Cardiac muscle cell (in vitro differentiated cells and primary cell): ENCODE data around the gene ZMYND8. TPM values are rescaled to one million over a fixed set of nuclear protein-coding genes. Genes with fewer than 3 reads are reported as not detected.
"Not testable (repeated sequence)": the region's sequence is repeated elsewhere in the genome, so short reads cannot be mapped to it uniquely, and the experiment has no call there.

Source experiments
- DNase-seq, 2 donors: peaks; one replicate each; pipeline versions ENCODE4 v3.0.0 to v3.0.0-alpha.2; 2010 to 2017; ENCODE audit warnings: low read depth in 1 of 2, low spot score in 1 of 2
- H3K27ac ChIP-seq: fragments of 200-600 bp; sonication (generic); 2 replicates; pipeline ENCODE4 v1.5.1; 2016
- H3K27me3 ChIP-seq: fragments of 200-600 bp; sonication (generic); 2 replicates; pipeline ENCODE4 v1.6.0; 2016; ENCODE audit warnings: control low read depth
- H3K36me3 ChIP-seq: fragments of 200-600 bp; sonication (generic); 2 replicates; pipeline ENCODE4 v1.5.1; 2016; ENCODE audit warnings: control low read depth
- H3K4me1 ChIP-seq: fragments of 200-600 bp; sonication (generic); 2 replicates; pipeline ENCODE4 v1.8.1; 2017; ENCODE audit warnings: low read depth, mild to moderate bottlenecking, mixed run types
- H3K4me3 ChIP-seq: fragments of 200-600 bp; sonication (generic); 2 replicates; pipeline ENCODE4 v1.5.1; 2016; ENCODE audit warnings: mild to moderate bottlenecking
- H3K9me3 ChIP-seq: fragments of 200-600 bp; sonication (generic); 2 replicates; pipeline ENCODE4 v1.5.1; 2017; ENCODE audit warnings: low read depth, mild to moderate bottlenecking, control low read depth
- polyA plus RNA-seq: library from polyadenylated mRNA; unstranded; fragments of >200 nt; fragmentation: Nextera tagmentation; extraction: Ambion mirVana; gene quantifications from 2 replicates; pipeline ENCODE4 v1.2.1, GENCODE V29; 2016
- total RNA-seq: library from RNA; depleted of rRNA; stranded (reverse); fragments of >200 nt; gene quantifications from 2 replicates; pipeline ENCODE4 v1.2.3, GENCODE V29; 2016
- TF ChIP-seq, protein P1 (sequence below): IDR thresholded peaks from 2 replicates; pipeline ENCODE4 v1.5.1; 2012; ENCODE audit warnings: low read depth, mild to moderate bottlenecking, low read length

The ZMYND8 gene
- total and polyA plus RNA-seq, 2 experiments from 2014 or later, result 27.5 to 45.0 TPM

DNA sequence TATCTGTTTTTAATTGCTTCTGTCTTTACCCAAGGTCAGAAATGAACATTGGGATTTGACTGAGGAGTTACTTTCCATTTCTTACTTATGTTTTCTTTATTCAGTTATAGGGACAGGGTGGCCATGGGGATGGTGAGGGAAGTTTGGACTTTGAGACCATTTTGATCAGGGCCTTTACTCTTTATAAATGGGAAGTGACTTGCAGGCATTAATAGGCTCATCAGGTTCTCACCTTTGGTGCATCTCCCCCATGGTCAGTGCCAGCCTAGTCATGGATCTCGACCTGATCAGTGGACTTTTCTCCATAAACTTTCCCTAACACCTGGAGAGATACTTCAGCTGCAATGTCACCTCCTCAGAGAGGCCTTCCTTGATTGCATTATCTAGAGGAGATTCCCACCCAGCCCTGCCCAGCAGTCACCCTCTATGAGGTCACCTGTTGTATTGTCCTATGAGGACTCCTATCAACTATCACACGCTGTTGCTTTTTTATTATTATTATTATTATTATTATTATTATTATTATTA, 16.8 kb upstream of the ZMYND8 start:
- no peaks in the 10 kb centered on the region for H3K9me3 ChIP-seq
- TF ChIP-seq, protein P1, sequence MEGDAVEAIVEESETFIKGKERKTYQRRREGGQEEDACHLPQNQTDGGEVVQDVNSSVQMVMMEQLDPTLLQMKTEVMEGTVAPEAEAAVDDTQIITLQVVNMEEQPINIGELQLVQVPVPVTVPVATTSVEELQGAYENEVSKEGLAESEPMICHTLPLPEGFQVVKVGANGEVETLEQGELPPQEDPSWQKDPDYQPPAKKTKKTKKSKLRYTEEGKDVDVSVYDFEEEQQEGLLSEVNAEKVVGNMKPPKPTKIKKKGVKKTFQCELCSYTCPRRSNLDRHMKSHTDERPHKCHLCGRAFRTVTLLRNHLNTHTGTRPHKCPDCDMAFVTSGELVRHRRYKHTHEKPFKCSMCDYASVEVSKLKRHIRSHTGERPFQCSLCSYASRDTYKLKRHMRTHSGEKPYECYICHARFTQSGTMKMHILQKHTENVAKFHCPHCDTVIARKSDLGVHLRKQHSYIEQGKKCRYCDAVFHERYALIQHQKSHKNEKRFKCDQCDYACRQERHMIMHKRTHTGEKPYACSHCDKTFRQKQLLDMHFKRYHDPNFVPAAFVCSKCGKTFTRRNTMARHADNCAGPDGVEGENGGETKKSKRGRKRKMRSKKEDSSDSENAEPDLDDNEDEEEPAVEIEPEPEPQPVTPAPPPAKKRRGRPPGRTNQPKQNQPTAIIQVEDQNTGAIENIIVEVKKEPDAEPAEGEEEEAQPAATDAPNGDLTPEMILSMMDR, result no peak
- H3K4me3 ChIP-seq, result no peak overlapping the region
- no peaks in the 10 kb centered on the region for H3K4me1 ChIP-seq
- H3K27me3 ChIP-seq, result no peaks in the 10 kb centered on the region
- H3K36me3 ChIP-seq, result no peaks in the 10 kb centered on the region
- no peak for DNase-seq
- H3K27ac ChIP-seq, result no peak overlapping the region

GRCh38 chr20:47370850-47371782, 14.6 kb upstream of the ZMYND8 start:
- Histone ChIP-seq H3K36me3 (no peaks in the 10 kb centered on the region), H3K4me1 (no peaks in the 10 kb centered on the region), H3K4me3 (no peak overlapping the region), H3K27me3 (no peaks in the 10 kb centered on the region), H3K27ac (no peak overlapping the region), H3K9me3 (no peaks in the 10 kb centered on the region)
- TF ChIP-seq, protein P1, result no peak
- DNase-seq, result no peak

GRCh38 chr20:47370214-47370613, 13.7 kb upstream of the ZMYND8 start:
- Histone ChIP-seq H3K9me3 (no peaks in the 10 kb centered on the region), H3K4me1 (no peaks in the 10 kb centered on the region), H3K27me3 (no peaks in the 10 kb centered on the region), H3K36me3 (no peaks in the 10 kb centered on the region), H3K4me3 (no peak overlapping the region), H3K27ac (no peak overlapping the region)
- TF ChIP-seq, protein P1, result no peak
- DNase-seq, result no peak

DNA sequence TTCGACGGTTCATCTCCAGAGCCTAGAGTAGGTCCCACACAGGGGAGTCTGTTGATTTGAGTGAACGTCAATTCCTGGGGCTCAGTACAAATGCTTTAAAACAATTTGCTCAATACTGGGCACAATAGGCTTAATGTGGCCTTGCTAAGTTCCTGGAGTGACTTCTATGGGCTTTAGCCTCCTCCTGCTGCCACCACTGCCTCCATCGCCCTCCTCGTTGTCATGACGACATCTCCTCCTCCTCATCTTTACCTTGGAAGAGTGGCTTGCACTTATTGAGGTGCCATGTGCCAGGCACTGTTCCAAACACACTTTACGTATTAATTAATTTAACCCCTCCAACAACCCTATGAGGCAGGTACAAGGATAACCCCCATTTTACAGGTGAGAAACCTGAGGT, 11.8 kb upstream of the ZMYND8 start:
- H3K4me1 ChIP-seq, result no peaks in the 10 kb centered on the region
- no peak overlapping the region for H3K27ac ChIP-seq
- no peaks in the 10 kb centered on the region for H3K36me3 ChIP-seq
- TF ChIP-seq, protein P1, result no peak
- H3K4me3 ChIP-seq, result no peak overlapping the region
- H3K9me3 ChIP-seq, result no peaks in the 10 kb centered on the region
- no peaks in the 10 kb centered on the region for H3K27me3 ChIP-seq
- no peak for DNase-seq

- not testable (repeated sequence) for H3K9me3 ChIP-seq, DNase-seq, H3K27ac ChIP-seq, H3K27me3 ChIP-seq, H3K36me3 ChIP-seq, H3K4me3 ChIP-seq
- H3K4me1 ChIP-seq, result peaks cover 13% of the 10 kb centered on the region
Measured at GRCh38 chr20:47366301-47366700, 9.8 kb upstream of the ZMYND8 start.
